Neural cell (in vitro differentiated cells): ENCODE measurements around the gene HIPK1. TPM values are rescaled to one million over a fixed set of nuclear protein-coding genes. Genes with fewer than 3 reads are reported as not detected.

Source experiments
- H2AFZ ChIP-seq: fragments of 200-600, 300-800 bp; sonication (generic), shearing (Covaris generic); 2 replicates; pipeline ENCODE4 v1.6.0; 2014; ENCODE audit warnings: low read depth, mild to moderate bottlenecking, antibody characterized with exemption, low read length, moderate library complexity
- H3F3A ChIP-seq: fragments of 200-600 bp; shearing (Covaris generic); 2 replicates; pipeline ENCODE4 v1.6.1; 2016; ENCODE audit warnings: mild to moderate bottlenecking, moderate library complexity, mixed read lengths, antibody characterized with exemption, low read length; ENCODE audit not compliant: insufficient read depth, poor library complexity, severe bottlenecking
- H3K27ac ChIP-seq: fragments of 200-600, 300-800 bp; sonication (generic), shearing (Covaris generic); 2 replicates; pipeline ENCODE4 v1.5.1; 2014; ENCODE audit warnings: mild to moderate bottlenecking, low read length, moderate library complexity
- H3K27me3 ChIP-seq: fragments of 300-800, 200-600 bp; sonication (generic), shearing (Covaris generic); 2 replicates; pipeline ENCODE4 v1.6.0; 2014; ENCODE audit warnings: mild to moderate bottlenecking, low read depth, low read length, moderate library complexity; ENCODE audit not compliant: insufficient read depth
- H3K36me3 ChIP-seq: fragments of 300-800, 200-600 bp; sonication (generic), shearing (Covaris generic); 2 replicates; pipeline ENCODE4 v1.5.1; 2014; ENCODE audit warnings: mild to moderate bottlenecking, antibody characterized with exemption, low read length, moderate library complexity; ENCODE audit not compliant: insufficient read depth
- H3K4me2 ChIP-seq: fragments of 300-800, 200-600 bp; sonication (generic), shearing (Covaris generic); 2 replicates; pipeline ENCODE4 v1.6.0; 2014; ENCODE audit warnings: mild to moderate bottlenecking, low read length
- H3K4me3 ChIP-seq: fragments of 300-800, 200-600 bp; sonication (generic), shearing (Covaris generic); 2 replicates; pipeline ENCODE4 v1.5.1; 2014; ENCODE audit warnings: mild to moderate bottlenecking, low read length, moderate library complexity
- H3K79me2 ChIP-seq: fragments of 200-600 bp; shearing (Covaris generic); replicated peaks from 2 replicates; pipeline ENCODE4 v1.6.0; 2014; ENCODE audit warnings: mild to moderate bottlenecking, low read length, moderate library complexity; ENCODE audit not compliant: insufficient read depth
- H3K9ac ChIP-seq: fragments of 300-800, 200-600 bp; sonication (generic), shearing (Covaris generic); 2 replicates; pipeline ENCODE4 v1.6.1; 2016; ENCODE audit warnings: mild to moderate bottlenecking, low read length, mixed read lengths
- H3K9me2 ChIP-seq: fragments of 200-600 bp; shearing (Covaris generic); 2 replicates; pipeline ENCODE4 v1.6.1; 2016; ENCODE audit warnings: mild to moderate bottlenecking, low read length, mixed read lengths; ENCODE audit not compliant: insufficient read depth
- H3K9me3 ChIP-seq: fragments of 200-600, 300-800 bp; sonication (generic), shearing (Covaris generic); 2 replicates; pipeline ENCODE4 v1.6.1; 2016; ENCODE audit warnings: mild to moderate bottlenecking, mixed run types, low read length, moderate library complexity, mixed read lengths
- H4K20me1 ChIP-seq: fragments of 200-600 bp; shearing (Covaris generic); 2 replicates; pipeline ENCODE4 v1.6.1; 2016; ENCODE audit warnings: mild to moderate bottlenecking, mixed run types; ENCODE audit not compliant: insufficient read depth
- EP300 ChIP-seq: fragments of 450-650 bp; conservative IDR thresholded peaks from 2 replicates; pipeline ENCODE4 v1.6.1; 2014; ENCODE audit warnings: antibody characterized with exemption, mild to moderate bottlenecking, moderate library complexity; ENCODE audit not compliant: poor library complexity, severe bottlenecking
- EZH2 ChIP-seq: fragments of 200-600, 300-800 bp; shearing (Covaris generic), sonication (generic); IDR thresholded peaks from 2 replicates; pipeline ENCODE4 v1.6.1; 2014; ENCODE audit warnings: antibody characterized with exemption, low read length, borderline replicate concordance, mild to moderate bottlenecking; ENCODE audit not compliant: insufficient read depth, poor library complexity, severe bottlenecking
- MXI1 ChIP-seq: fragments of 450-650 bp; conservative IDR thresholded peaks from 2 replicates; pipeline ENCODE4 v1.6.1; 2014; ENCODE audit warnings: antibody characterized with exemption, mild to moderate bottlenecking; ENCODE audit not compliant: poor library complexity, severe bottlenecking
- POLR2AphosphoS5 ChIP-seq: IDR thresholded peaks from 2 replicates; pipeline ENCODE4 v1.6.1; 2012
- RAD21 ChIP-seq: fragments of 450-650 bp; conservative IDR thresholded peaks from 2 replicates; pipeline ENCODE4 v1.6.1; 2014; ENCODE audit warnings: antibody characterized with exemption, mild to moderate bottlenecking, moderate library complexity
- SMC3 ChIP-seq: fragments of 450-650 bp; conservative IDR thresholded peaks from 2 replicates; pipeline ENCODE4 v1.6.1; 2014; ENCODE audit warnings: antibody characterized with exemption, mild to moderate bottlenecking, moderate library complexity; ENCODE audit not compliant: poor library complexity
- TAF1 ChIP-seq: IDR thresholded peaks from 2 replicates; pipeline ENCODE4 v1.6.1; 2012; ENCODE audit warnings: low read depth
- polyA plus RNA-seq: library from polyadenylated mRNA; depleted of rRNA; stranded (reverse); fragments of >200 nt; gene quantifications from 2 replicates; pipeline ENCODE4 v1.2.3, GENCODE V29; 2014
- TF ChIP-seq, protein P1 (sequence below): fragments of 450-650 bp; IDR thresholded peaks from 2 replicates; pipeline ENCODE4 v1.5.1; 2014; ENCODE audit warnings: antibody characterized with exemption, mild to moderate bottlenecking, moderate library complexity; ENCODE audit not compliant: poor library complexity, severe bottlenecking
- TF ChIP-seq, protein P2 (sequence below): IDR thresholded peaks from 2 replicates; pipeline ENCODE4 v1.6.1; 2012; ENCODE audit warnings: borderline replicate concordance

The HIPK1 gene
- polyA plus RNA-seq, 1 donor from 2014 or later, result 22.9 TPM

DNA sequence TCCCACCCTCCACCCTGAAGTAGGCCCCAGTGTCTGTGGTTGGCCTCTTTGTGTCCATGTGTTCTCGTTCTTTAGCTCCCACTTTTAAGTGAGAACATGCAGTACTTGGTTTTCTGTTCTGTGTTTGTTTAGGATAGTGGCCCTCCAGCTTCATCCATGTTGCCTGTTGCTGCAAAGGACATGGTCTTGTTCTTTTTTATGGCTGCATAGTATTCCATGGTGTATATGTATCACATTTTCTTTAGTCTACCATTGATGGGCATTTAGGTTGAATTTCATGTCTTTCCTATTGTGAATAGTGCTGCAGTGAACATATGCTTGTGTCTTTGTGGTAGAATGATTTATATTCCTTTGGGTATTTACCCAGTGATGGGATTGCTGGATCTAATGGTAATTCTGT is 6.1 kb downstream of the HIPK1 start:
- Histone ChIP-seq H3K27ac (no peak overlapping the region), H3K9me2 (no peaks in the 10 kb centered on the region), H3K4me3 (no peak overlapping the region), H3F3A (peaks cover 6% of the 10 kb centered on the region), H3K36me3 (no peaks in the 10 kb centered on the region), H3K79me2 (peaks cover 84% of the 10 kb centered on the region), H3K9me3 (no peaks in the 10 kb centered on the region), H4K20me1 (no peaks in the 10 kb centered on the region), H3K4me2 (no peak overlapping the region), H3K27me3 (no peaks in the 10 kb centered on the region), H2AFZ (no peak overlapping the region), H3K9ac (no peak overlapping the region)
- TF ChIP-seq TAF1 (no peak), RAD21 (no peak), POLR2AphosphoS5 (no peak), EZH2 (no peak), EP300 (no peak), SMC3 (no peak), MXI1 (no peak)
- TF ChIP-seq, protein P1, sequence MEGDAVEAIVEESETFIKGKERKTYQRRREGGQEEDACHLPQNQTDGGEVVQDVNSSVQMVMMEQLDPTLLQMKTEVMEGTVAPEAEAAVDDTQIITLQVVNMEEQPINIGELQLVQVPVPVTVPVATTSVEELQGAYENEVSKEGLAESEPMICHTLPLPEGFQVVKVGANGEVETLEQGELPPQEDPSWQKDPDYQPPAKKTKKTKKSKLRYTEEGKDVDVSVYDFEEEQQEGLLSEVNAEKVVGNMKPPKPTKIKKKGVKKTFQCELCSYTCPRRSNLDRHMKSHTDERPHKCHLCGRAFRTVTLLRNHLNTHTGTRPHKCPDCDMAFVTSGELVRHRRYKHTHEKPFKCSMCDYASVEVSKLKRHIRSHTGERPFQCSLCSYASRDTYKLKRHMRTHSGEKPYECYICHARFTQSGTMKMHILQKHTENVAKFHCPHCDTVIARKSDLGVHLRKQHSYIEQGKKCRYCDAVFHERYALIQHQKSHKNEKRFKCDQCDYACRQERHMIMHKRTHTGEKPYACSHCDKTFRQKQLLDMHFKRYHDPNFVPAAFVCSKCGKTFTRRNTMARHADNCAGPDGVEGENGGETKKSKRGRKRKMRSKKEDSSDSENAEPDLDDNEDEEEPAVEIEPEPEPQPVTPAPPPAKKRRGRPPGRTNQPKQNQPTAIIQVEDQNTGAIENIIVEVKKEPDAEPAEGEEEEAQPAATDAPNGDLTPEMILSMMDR, result no peak
- TF ChIP-seq, protein P2, sequence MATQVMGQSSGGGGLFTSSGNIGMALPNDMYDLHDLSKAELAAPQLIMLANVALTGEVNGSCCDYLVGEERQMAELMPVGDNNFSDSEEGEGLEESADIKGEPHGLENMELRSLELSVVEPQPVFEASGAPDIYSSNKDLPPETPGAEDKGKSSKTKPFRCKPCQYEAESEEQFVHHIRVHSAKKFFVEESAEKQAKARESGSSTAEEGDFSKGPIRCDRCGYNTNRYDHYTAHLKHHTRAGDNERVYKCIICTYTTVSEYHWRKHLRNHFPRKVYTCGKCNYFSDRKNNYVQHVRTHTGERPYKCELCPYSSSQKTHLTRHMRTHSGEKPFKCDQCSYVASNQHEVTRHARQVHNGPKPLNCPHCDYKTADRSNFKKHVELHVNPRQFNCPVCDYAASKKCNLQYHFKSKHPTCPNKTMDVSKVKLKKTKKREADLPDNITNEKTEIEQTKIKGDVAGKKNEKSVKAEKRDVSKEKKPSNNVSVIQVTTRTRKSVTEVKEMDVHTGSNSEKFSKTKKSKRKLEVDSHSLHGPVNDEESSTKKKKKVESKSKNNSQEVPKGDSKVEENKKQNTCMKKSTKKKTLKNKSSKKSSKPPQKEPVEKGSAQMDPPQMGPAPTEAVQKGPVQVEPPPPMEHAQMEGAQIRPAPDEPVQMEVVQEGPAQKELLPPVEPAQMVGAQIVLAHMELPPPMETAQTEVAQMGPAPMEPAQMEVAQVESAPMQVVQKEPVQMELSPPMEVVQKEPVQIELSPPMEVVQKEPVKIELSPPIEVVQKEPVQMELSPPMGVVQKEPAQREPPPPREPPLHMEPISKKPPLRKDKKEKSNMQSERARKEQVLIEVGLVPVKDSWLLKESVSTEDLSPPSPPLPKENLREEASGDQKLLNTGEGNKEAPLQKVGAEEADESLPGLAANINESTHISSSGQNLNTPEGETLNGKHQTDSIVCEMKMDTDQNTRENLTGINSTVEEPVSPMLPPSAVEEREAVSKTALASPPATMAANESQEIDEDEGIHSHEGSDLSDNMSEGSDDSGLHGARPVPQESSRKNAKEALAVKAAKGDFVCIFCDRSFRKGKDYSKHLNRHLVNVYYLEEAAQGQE, result no peak

DNA sequence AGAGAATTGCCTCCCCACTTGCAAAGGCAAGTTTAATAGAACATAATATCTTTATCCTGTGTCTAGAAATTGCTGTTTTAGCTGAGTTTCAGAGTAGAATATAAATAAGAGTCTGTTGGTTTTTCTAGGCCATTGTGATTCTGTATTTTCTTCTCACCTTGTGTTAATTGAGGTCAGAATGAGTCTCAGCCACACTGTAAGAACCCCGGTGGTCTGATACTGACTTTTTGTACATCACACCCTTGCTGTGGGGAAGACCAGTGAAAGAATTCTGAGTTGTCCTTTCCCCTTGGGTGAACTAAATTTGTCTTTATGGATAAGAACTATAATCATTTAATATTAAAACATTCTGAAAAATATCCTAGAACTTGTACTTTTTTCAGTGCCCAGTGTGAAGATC is 6.8 kb downstream of the HIPK1 start:
- Histone ChIP-seq H3F3A (no peaks in the 10 kb centered on the region), H3K9ac (no peak overlapping the region), H3K4me2 (no peak overlapping the region), H3K27ac (no peak overlapping the region), H3K9me3 (no peaks in the 10 kb centered on the region), H3K4me3 (no peak overlapping the region), H3K36me3 (no peaks in the 10 kb centered on the region), H4K20me1 (no peaks in the 10 kb centered on the region), H3K27me3 (no peaks in the 10 kb centered on the region), H3K79me2 (peaks cover 76% of the 10 kb centered on the region), H3K9me2 (no peaks in the 10 kb centered on the region), H2AFZ (no peak overlapping the region)
- TF ChIP-seq RAD21 (no peak), TAF1 (no peak), EZH2 (no peak)
- TF ChIP-seq, protein P1, result no peak
